NCI-H1694 treated with DMSO at 0.1 percent for 48 hours (cell line): ENCODE measurements around the gene KRTAP4-1.
"Not testable (repeated sequence)": the region's sequence is repeated elsewhere in the genome, so short reads cannot be mapped to it uniquely, and the experiment has no call there.

Source experiments
- DNase-seq: peaks from one replicate; lab custom pipeline; 2025; lab: John Stamatoyannopoulos, UW

Gene KRTAP4-1

DNA sequence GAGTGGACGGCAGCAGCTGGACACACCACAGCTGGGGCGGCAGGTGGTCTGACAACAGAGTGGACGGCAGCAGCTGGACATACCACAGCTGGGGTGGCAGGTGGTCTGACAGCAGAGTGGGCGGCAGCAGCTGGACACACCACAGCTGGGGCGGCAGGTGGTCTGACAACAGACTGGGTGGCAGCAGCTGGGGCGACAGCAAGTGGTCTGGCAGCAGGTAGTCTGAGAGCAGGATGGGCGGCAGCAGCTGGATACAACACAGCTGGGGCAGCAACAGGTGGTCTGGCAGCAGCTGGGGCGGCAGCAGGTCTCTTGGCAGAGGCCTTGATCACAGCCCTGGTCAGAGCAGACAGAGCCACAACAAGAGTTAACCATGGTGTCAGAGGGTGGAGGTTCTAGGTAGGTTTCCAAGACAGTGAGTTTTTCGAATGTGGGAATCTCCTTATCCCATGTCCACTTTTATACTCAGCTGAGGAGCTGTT is at the start of gene KRTAP4-1:
KRTAP4-1 (minus strand) TSS at position 432 of the 482 bp plus-strand sequence; CDS start at position 375, 57 bp downstream.
- no peak for DNase-seq

DNA sequence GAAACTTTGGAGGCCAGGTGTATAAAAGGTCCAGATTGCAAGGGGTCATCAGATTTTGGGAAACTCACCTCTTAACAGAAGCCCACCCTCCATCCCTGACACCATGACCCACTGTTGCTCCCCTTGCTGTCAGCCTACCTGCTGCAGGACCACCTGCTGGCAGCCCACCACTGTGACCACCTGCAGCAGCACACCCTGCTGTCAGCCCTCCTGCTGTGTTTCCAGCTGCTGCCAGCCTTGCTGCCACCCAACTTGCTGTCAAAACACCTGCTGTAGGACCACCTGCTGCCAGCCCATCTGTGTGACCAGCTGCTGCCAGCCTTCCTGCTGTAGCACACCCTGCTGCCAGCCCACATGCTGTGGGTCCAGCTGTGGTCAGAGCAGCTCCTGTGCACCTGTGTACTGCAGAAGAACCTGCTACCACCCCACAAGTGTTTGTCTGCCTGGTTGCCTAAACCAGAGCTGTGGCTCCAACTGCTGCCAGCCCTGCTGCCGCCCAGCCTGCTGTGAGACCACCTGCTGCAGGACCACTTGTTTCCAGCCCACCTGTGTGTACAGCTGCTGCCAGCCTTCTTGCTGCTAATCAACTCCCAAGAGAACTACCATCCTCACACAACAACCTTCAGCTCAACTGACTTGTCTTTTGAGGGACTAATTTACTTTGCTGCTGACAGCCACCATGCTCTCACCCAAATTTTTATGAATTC is 47.8 kb upstream of the KRTAP4-1 start, which contains the start of gene KRTAP9-3:
KRTAP9-3 (plus strand) TSS at position 51 of the 707 bp plus-strand sequence; CDS start at position 104, 53 bp downstream.
- DNase-seq = not testable (repeated sequence)

DNA sequence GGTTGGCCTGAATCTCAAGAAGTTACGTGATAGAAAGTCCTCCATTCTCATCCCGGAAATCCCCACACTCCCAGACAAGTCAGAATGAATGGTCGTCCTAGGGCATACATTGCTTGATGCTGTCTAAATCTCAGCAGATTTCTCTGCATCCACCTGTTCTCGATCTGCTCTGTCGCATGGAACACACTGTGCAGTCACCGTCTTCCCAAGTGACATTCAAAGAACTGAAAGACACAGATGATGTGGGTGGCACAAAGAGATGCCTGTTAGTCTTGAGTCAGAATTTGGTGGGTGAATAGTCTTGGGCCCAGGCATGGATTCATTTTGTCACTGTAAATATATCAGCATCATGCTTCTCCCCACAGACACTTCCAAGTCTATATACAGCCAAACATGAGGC is 47.0 kb upstream of the KRTAP4-1 start:
- no peak for DNase-seq

DNA sequence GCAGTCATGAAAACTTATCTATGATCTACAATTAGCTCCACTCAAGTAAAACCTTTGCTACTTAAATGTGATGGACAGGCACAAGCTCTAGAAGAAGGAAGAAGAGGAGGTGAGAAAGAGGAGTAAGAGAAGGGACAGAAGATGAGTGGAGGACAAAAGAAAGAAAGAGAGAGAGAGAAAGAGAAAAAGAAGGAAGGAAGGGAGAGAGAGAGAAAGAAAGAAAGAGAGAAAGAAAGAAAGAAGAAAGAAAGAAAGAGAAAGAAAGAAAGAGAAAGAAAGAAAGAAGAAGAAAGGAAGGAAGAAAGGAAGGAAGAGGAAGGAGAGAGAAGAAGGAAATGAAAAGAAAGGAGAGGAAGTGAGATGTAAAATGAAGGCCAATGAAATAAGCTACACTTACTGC is 45.4 kb upstream of the KRTAP4-1 start:
- no peak for DNase-seq

DNA sequence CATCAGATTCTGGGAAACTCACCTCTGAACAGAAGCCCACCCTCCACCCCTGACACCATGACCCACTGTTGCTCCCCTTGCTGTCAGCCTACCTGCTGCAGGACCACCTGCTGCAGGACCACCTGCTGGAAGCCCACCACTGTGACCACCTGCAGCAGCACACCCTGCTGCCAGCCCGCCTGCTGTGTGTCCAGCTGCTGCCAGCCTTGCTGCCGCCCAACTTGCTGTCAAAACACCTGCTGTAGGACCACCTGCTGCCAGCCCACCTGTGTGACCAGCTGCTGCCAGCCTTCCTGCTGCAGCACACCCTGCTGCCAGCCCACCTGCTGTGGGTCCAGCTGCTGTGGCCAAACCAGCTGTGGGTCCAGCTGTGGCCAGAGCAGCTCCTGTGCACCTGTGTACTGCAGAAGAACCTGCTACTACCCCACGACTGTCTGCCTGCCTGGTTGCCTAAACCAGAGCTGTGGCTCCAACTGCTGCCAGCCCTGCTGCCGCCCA is 41.9 kb upstream of the KRTAP4-1 start, which contains the start of gene KRTAP9-2:
KRTAP9-2 (plus strand) TSS at position 51 of the 498 bp plus-strand sequence; CDS start at position 58, 7 bp downstream.
- not testable (repeated sequence) for DNase-seq

DNA sequence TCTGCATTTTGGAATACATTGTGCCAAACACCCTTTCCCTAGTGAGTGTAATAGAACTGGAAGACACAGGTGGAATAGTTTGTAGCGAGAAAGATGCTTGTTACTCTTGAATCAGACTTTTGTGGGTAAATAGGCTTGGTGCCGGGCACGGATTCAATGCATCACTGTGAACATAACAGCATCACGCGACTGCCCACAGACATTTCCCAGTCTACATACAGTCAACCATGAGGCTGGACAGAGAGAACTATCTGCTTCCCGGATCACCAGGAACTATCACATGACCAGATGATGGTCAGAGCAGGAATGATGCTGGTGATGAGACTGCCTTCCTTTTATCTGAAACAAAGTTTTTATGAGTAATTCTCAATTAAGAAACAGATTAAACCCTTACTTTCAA is 41.3 kb upstream of the KRTAP4-1 start:
- no peak for DNase-seq

DNA sequence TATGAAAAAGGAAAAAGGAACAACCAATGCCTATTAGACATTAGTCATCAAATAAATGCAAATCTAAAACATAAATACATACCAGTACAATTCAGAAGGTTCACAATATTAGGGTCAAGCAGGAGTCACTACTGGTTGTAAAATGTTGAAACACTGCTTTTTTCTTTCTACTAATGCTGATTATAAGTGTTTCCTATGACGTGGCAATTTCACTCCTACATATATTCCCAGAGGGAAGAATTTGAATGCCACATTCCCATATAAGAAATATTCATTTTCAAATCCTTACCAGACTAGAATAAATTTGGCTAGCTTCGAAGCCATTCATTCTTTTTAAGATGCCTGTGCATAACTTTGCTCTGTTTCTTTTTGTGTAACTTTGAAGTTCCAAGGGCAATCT is 39.1 kb upstream of the KRTAP4-1 start:
- DNase-seq = no peak

DNA sequence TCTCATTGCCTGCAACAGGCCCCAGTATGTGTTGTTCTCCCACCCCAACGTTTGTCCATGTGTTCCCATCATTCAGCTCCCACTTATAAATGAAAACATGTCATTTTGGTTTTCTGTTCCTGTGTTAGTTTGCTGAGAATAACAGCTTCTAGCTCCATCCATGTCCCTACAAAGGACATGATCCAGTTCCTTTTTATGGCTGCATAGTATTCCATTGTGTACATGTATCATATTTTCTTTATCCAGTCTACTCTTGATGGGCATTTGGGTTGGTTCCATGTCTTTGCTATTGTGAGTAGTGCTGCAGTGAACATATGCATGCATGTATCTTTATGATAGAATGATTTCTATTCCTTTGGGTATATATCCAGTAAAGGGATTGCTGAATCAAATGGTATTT is 31.0 kb upstream of the KRTAP4-1 start:
- no peak for DNase-seq

DNA sequence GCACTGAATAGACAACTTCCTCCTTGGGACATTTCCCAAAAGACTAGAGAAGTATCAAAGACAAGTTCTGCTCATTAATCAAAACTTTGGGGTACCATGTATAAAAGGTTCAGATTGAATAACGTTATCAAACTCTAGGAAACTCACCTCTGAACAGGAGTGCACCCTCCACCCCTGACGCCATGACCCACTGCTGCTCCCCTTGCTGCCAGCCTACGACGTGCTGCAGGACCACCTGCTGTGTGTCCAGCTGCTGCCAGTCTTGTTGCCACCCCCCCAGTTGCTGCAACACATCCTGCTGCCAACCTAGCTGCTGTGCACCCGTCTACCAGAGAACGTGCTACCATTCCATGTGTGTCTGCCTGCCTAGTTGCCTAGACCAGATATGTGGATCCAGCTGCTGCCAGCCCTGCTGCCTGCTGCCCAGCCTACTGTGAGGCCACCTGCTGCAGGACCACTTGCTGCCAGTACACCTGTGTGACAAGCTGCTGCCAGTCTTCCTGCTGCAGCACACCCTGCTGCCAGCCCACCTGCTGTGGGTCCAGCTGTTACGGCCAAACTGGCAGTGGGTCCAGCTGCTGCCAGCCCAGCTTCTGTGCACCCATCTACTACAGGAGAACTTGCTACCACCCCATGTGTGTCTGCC is 27.9 kb upstream of the KRTAP4-1 start:
- no peak for DNase-seq

DNA sequence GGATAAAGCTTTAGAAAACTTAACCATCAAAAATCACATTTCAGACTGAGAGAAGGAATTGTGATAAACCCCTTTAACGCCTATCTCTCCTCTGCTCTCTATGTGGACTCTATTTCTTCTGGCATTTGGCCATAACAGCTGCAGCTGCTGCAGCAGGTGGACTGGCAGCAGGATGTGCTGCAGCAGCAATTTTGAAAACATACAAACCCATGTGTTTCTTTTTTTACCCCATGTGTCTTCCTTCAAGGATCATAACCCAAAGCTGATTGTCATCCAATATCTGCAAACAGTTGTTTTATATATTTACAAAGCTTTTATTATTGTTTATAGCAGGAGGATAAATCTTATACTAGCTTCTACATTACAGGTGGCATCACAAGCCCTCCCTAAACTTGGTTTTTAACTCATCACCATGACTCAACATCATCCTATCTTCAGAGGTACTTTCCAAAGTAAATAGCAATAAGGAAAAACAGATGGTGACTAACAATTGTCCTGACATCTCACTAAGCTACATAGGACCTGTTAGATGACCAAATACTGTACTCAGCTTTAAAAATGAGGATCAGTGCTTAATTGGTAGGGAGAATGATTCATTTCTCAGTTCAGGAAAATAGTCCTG is 27.2 kb upstream of the KRTAP4-1 start:
- no peak for DNase-seq

DNA sequence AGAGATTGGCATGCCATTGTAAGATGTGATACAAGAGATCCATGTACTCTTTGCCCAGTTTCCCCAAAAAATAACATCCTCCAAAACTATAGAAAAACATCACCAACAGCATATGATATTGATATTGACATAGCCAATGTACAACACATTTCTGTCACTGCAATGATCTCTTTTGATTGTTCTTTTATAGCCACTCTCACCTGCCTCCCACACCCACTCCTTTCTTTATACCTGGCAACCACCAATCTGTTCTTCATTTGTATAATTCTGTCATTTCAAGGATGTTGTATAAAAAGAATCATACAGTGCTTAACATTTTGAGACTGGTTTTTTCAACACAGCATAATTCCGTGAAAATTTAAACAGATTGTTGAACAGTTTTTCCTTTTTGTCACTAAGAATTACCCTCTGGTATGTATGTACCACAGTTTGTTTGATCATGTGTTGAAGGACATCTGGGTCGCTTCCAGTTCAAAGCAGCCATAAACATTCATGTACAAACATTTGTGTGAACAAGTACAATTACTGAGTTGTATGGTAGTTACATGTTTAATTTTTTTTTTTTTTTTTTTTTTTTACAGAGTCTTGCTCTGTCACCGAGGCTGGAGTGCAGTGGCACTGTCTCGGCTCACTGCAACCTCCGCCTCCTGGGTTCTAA is 14.8 kb upstream of the KRTAP4-1 start:
- DNase-seq = no peak

DNA sequence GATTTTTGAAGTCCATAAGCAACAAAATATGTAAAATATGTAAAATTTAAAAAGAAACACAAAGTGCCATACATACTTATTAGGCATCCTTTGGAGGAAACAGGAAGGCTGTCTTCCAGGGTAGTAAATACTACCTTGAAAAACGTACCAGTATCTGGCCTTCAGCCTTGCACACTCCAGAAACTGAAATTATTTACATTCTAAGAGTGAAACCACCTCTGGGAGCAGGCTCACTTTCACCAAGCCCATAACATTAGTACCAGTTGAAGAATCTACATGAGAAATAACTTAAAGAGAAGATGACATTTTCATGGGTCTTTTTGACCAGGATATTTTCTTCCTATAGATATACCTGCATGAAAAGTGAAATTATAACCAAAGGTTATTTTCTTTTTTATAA is 11.4 kb upstream of the KRTAP4-1 start:
- DNase-seq = no peak

DNA sequence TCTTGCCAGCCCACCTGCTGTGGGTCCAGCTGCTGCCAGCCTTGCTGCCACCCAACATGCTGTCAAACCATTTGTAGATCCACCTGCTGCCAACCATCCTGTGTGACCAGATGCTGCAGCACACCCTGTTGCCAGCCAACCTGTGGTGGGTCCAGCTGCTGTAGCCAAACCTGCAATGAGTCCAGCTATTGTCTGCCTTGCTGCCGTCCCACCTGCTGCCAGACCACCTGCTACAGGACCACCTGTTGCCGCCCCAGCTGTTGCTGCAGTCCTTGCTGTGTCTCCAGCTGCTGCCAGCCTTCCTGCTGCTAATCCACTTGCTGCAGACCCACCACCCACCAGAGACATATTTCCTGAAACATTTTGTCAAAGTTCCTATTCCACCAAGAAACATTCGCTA is 5.6 kb upstream of the KRTAP4-1 start:
- no peak for DNase-seq

DNA sequence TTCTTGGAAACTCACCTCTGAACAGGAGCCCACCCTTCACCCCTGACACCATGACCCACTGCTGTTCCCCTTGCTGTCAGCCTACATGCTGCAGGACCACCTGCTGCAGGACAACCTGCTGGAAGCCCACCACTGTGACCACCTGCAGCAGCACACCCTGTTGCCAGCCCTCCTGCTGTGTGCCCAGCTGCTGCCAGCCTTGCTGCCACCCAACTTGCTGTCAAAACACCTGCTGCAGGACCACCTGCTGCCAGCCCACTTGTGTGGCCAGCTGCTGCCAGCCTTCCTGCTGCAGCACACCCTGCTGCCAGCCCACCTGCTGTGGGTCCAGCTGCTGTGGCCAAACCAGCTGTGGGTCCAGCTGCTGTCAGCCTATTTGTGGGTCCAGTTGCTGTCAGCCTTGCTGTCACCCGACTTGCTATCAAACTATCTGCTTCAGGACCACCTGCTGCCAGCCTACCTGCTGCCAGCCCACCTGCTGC is 5.2 kb upstream of the KRTAP4-1 start, which contains the start of gene KRTAP9-1:
KRTAP9-1 (plus strand) TSS at position 51 of the 482 bp plus-strand sequence; CDS start at position 51, 0 bp downstream.
- not testable (repeated sequence) for DNase-seq

DNA sequence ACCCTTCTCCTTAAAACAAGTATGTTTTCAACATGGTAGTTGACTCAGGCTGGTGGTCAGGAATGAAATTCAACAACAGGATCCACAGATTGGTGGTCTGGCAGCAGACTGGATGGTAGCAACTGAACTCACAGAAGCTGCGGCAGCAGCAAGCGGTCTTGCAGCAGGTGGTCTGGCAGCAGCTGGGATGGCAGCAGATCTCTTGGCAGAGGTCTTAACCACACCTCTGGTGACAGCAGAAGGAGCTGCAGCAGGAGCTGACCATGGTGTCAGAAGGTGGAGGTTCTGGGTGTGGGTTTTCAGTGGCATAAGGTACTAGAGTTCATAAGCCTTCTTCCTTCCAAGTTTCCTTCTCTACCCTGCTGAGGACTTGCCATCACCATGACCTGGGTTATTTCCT is 2.2 kb upstream of the KRTAP4-1 start:
- no peak for DNase-seq

DNA sequence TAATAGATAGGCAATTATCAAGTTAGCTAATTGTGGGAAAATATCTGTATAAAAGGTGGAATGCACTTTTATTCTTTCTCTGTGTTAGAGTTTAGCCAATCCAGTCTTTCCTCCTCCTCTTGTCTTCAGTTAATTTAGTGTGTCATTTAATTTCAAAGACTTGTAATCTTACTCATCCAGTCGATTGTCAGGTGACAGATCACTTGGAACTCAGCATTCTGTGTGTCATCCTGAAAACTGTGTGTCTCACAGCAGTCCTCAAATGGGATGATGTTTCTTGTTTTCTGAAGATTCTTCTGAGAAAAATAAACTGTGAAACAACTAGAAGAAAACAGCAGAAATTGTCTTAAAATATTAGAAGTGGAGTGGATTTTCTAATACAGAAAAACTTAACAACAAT is 290 bp upstream of the KRTAP4-1 start:
- DNase-seq = no peak

DNA sequence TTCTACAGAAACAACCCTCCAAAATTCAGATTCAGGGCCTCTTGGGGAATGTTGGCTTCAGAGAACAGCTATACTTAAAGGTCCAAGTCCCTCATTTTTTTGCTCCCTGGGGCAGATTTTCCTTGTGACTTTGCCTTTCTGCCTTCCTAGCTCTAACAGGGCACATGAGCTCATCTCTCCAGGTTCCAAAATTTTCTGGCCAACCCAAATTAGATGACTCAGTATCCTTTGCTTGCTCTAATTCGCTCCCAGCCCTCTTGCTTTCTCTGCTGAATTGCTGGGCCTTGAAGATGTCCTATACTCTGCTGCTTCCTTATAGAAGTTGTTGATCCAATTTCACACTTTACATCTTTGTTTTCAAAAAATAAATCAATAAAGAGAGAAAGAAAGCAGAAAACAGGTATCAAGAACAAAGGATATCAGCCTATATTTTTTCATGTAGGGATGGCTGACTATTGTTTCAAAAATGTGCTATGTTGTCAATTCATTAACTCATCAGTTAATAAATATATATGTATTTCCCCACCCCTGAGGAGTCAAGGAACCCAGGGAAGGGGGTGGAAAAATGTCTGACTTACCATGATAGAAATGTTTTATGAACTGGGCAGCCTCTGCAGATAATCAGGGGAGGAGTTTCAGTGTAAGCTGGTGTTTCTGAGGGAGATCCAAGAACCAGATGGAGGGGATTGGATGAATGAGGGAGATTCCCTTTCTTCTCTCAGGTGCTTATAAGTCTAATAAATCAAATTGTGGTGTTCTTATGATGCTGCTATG is 5.7 kb downstream of the KRTAP4-1 start:
- no peak for DNase-seq

DNA sequence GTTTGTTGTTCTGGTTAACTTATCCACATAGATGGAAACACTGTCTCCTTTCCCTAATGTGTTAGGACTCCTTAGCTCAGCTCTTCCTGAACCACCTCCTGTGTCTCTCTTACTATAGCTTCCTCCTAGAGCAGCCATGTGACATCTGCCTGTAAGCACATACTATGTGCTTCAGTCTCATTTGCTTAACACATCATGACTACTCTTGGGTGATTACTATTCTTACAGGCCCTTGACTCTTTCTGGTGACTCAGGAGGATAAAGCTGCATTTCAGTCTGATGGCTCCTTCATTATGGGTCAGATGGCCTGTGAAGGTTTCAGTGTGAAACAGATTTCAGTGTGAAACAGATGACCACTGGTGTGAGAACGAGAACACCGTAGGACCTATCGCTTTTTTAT is 6.4 kb downstream of the KRTAP4-1 start:
- DNase-seq = no peak

DNA sequence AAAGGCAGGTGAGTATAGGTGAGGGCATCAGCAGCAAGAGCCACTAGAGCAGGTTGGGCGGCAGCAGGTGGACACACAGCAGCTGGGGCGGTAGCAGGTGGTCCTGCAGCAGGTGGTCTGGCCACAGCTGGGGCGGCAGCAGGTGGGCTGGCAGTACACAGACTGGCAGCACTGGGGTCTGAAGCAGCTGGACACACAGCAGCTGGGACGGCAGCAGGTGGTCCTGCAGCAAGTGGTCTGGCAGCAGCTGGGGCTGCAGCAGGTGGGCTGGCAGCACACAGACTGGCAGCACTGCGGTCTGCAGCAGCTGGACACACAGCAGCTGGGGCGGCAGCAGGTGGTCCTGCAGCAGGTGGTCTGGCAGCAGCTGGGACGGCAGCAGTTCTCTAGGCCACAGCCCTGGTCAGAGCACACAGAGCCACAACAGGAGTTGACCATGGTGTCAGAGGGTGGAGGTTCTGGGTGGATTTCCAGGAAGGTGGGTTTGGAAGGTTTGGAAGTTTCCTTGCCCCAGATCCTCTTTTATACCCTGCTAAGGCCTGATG is 6.9 kb downstream of the KRTAP4-1 start, which contains the start of gene KRTAP4-2:
KRTAP4-2 (minus strand) TSS at position 495 of the 545 bp plus-strand sequence; CDS start at position 438, 57 bp downstream.
- no peak for DNase-seq

DNA sequence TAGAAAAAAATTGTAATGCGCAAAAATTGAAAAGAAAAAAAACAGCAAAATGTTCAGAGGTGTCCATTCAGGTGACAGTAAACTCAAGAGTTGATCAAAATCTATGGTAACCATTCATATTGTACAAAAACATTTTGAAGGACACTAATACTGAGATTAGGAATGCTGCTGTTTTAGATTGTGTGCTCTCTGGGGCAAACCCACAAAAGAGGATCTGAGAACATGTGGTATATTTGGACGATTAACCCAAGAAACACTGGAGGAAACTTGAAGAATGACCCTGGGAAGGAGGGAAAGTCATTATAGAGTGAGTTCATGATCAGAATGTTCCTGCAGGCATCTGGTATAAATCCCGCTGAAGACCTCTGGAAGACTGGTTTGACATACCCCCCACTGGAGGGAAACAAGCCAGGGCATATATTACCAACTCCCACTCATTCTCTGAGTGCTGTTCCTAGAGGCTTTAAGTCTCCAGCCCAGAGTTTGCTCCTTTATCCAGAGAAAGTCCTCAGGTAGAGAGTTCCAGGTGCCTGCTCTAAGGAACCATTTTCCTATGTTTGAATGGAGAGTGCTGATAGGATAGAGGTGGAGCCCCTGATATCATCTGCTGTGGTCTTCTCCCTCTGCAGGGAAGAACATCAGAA is 7.8 kb downstream of the KRTAP4-1 start:
- DNase-seq = no peak
